Measurements from ENCODE around the gene ANKS1A.

Gene ANKS1A

GRCh38 chr6:34867484-34867883, 21.6 kb upstream of the ANKS1A start:
- no peaks in the 10 kb centered on the region for H3K4me1 ChIP-seq (ENCODE audit: low read length)
- no peak overlapping the region for H3K4me2 ChIP-seq (ENCODE audit: low read depth, low read length)
- H3K27me3 ChIP-seq (replicated peaks; ENCODE audit: insufficient read depth, low read length): no peaks in the 10 kb centered on the region
- H3K36me3 ChIP-seq (replicated peaks; ENCODE audit: insufficient read depth, low read length): no peaks in the 10 kb centered on the region; the same call in 1 of the 2 replicates
- no peak overlapping the region for H3K9ac ChIP-seq (ENCODE audit: low read length)
- no peaks in the 10 kb centered on the region for H3K79me2 ChIP-seq (ENCODE audit: low read length)
- no peak for TF ChIP-seq CTCF (IDR thresholded peaks at IDR 0.05; ENCODE audit: low read length)
- TF ChIP-seq EZH2 (optimal IDR thresholded peaks at IDR 0.05; ENCODE audit: low read depth, low read length): no peak
- TF ChIP-seq EZH2phosphoT487 (IDR thresholded peaks at IDR 0.05; ENCODE audit: low read length): no peak
- no peaks in the 10 kb centered on the region for H4K20me1 ChIP-seq (ENCODE audit: insufficient read depth, low read length)
- no peaks in the 10 kb centered on the region for H3K9me3 ChIP-seq (replicated peaks; ENCODE audit: insufficient read depth, low read length)
- no peak for DNase-seq
- H3K9me2 ChIP-seq (replicated peaks; ENCODE audit: insufficient read depth, low read length): no peaks in the 10 kb centered on the region
- no peak overlapping the region for H3K4me3 ChIP-seq (ENCODE audit: low read length)
- H3K27ac ChIP-seq (ENCODE audit: low read length): no peak overlapping the region
- no peaks in the 10 kb centered on the region for H3F3A ChIP-seq (ENCODE audit: insufficient read depth, low read length)
- no peak overlapping the region for H2AFZ ChIP-seq (ENCODE audit: low read length)

- no peak for DNase-seq
- Histone ChIP-seq H3K27ac (ENCODE audit: low read length) (no peak overlapping the region), H3F3A (ENCODE audit: insufficient read depth, low read length) (no peaks in the 10 kb centered on the region), H3K4me2 (ENCODE audit: low read depth, low read length) (no peak overlapping the region), H3K9ac (ENCODE audit: low read length) (no peak overlapping the region), H2AFZ (ENCODE audit: low read length) (no peak overlapping the region), H3K27me3 (replicated peaks; ENCODE audit: insufficient read depth, low read length) (no peaks in the 10 kb centered on the region), H3K4me3 (ENCODE audit: low read length) (no peak overlapping the region), H3K79me2 (ENCODE audit: low read length) (no peaks in the 10 kb centered on the region), H4K20me1 (ENCODE audit: insufficient read depth, low read length) (no peaks in the 10 kb centered on the region), H3K4me1 (ENCODE audit: low read length) (no peaks in the 10 kb centered on the region), H3K36me3 (replicated peaks; ENCODE audit: insufficient read depth, low read length) (peaks cover 3% of the 10 kb centered on the region), H3K9me2 (replicated peaks; ENCODE audit: insufficient read depth, low read length) (no peaks in the 10 kb centered on the region), H3K9me3 (replicated peaks; ENCODE audit: insufficient read depth, low read length) (no peaks in the 10 kb centered on the region)
- TF ChIP-seq EZH2phosphoT487 (IDR thresholded peaks at IDR 0.05; ENCODE audit: low read length) (no peak), EZH2 (optimal IDR thresholded peaks at IDR 0.05; ENCODE audit: low read depth, low read length) (no peak), CTCF (IDR thresholded peaks at IDR 0.05; ENCODE audit: low read length) (no peak)
These were observed 17.2 kb upstream of the ANKS1A start for GRCh38 chr6:34871853-34872252.

DNA sequence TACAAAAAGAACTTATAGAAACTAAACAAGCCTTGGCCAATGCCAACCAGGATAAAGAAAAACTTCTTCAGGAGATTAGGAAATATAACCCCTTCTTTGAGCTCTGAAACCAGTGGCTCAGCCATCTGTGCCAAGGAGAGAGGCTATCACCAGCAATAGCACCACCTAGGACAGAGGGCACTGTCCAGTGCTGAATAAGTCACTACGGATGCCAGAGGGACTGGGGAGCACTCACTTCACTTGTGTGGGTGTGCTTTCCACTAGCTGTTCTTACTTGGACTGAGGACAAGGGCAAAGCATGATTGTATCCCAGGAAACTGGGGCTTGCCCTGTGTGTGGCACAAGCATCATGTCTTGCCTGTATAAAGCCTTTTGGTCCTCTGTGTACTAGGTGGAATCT, 16.7 kb upstream of the ANKS1A start:
- Histone ChIP-seq H3K4me3 (ENCODE audit: low read length) (no peak overlapping the region), H3K79me2 (ENCODE audit: low read length) (no peaks in the 10 kb centered on the region), H3K4me2 (ENCODE audit: low read depth, low read length) (no peak overlapping the region), H3K9me3 (replicated peaks; ENCODE audit: insufficient read depth, low read length) (no peaks in the 10 kb centered on the region), H3K9ac (ENCODE audit: low read length) (no peak overlapping the region), H3K4me1 (ENCODE audit: low read length) (no peaks in the 10 kb centered on the region), H3K27ac (ENCODE audit: low read length) (no peak overlapping the region), H3K9me2 (replicated peaks; ENCODE audit: insufficient read depth, low read length) (no peaks in the 10 kb centered on the region), H3K27me3 (replicated peaks; ENCODE audit: insufficient read depth, low read length) (no peaks in the 10 kb centered on the region), H4K20me1 (ENCODE audit: insufficient read depth, low read length) (no peaks in the 10 kb centered on the region), H3F3A (ENCODE audit: insufficient read depth, low read length) (no peaks in the 10 kb centered on the region), H3K36me3 (replicated peaks; ENCODE audit: insufficient read depth, low read length) (peaks cover 3% of the 10 kb centered on the region), H2AFZ (ENCODE audit: low read length) (no peak overlapping the region)
- TF ChIP-seq CTCF (IDR thresholded peaks at IDR 0.05; ENCODE audit: low read length) (no peak), EZH2phosphoT487 (IDR thresholded peaks at IDR 0.05; ENCODE audit: low read length) (no peak), EZH2 (optimal IDR thresholded peaks at IDR 0.05; ENCODE audit: low read depth, low read length) (no peak)
- DNase-seq: no peak

All from MM.1S (cell line).